SU-DHL-6 (cell line): ENCODE measurements around the gene UNC13B.

Experiments
- CTCF ChIP-seq: fragments of 200-600 bp; sonication (generic); IDR thresholded peaks from one replicate; pipeline ENCODE4 v1.5.1; 2017; ENCODE audit warnings: antibody characterized with exemption, mild to moderate bottlenecking, low read length, moderate library complexity; ENCODE audit not compliant: insufficient read depth, poor library complexity, severe bottlenecking
- EZH2phosphoT487 ChIP-seq: fragments of 200-600 bp; sonication (generic), shearing (Covaris generic); conservative IDR thresholded peaks from 2 replicates; pipeline ENCODE4 v1.6.1; 2018; ENCODE audit warnings: mild to moderate bottlenecking, antibody characterized with exemption, low read length, moderate library complexity, mixed read lengths

GRCh38 chr9:35115680-35116538, 45.9 kb upstream of the UNC13B start, which contains the start of gene ATOSB:
- TF ChIP-seq CTCF, result no peak
- TF ChIP-seq EZH2phosphoT487, result no peak
